ENCODE data around the gene AMBRA1. TPM values are rescaled to one million over a fixed set of nuclear protein-coding genes. Genes with fewer than 3 reads are reported as not detected.
A peak's percentile ranks its signal among the peaks of the same experiment; 100 is the strongest.

AMBRA1 gene
- total RNA-seq, 6 donors from 2014 or later: 22.9 to 55.7 (median 33.2) TPM

GRCh38 chr11:46555267-46556054, 38.4 kb downstream of the AMBRA1 start:
- no peaks in the 10 kb centered on the region for H3K9me3 ChIP-seq
- DNase-seq: no peak
- no peaks in the 10 kb centered on the region for H3K27me3 ChIP-seq
- peaks cover 34 to 53% (median 45%) of the 10 kb centered on the region in 4 donors for H3K4me1 ChIP-seq
- H3K36me3 ChIP-seq: no peaks in the 10 kb centered on the region
- no peak overlapping the region for H3K4me3 ChIP-seq
- ATAC-seq (ENCODE audit: low FRiP score in 2 of 2): no peak
- TF ChIP-seq POLR2A (IDR thresholded peaks at IDR 0.05) (no peak), CTCF (IDR thresholded peaks at IDR 0.05) (no peak), POLR2AphosphoS5 (IDR thresholded peaks at IDR 0.05) (no peak), EP300 (IDR thresholded peaks at IDR 0.05) (no peak)
- peak overlapping the region; percentile 63 to 83 (median 74) for H3K27ac ChIP-seq
- WGBS, 2 donors: 41 to 65% methylated on average over 2 of the region's 2 CpGs

- H3K4me1 ChIP-seq: peaks cover 27 to 45% (median 37%) of the 10 kb centered on the region in 4 donors
- H3K27me3 ChIP-seq: no peaks in the 10 kb centered on the region
- no peak for DNase-seq
These were observed 39.3 kb downstream of the AMBRA1 start for GRCh38 chr11:46554213-46555147.

GRCh38 chr11:46553814-46554212, 40.0 kb downstream of the AMBRA1 start:
- 6 to 10% methylated on average over 1 of the region's 1 CpG for whole genome bisulfite sequencing, 2 donors
- no peak overlapping the region for H3K4me3 ChIP-seq
- no peaks in the 10 kb centered on the region for H3K9me3 ChIP-seq
- H3K27me3 ChIP-seq: no peaks in the 10 kb centered on the region
- DNase-seq: no peak
- peak overlapping the region; percentile 50 to 83 (median 56) for H3K27ac ChIP-seq
- TF ChIP-seq POLR2AphosphoS5 (IDR thresholded peaks at IDR 0.05): no peak
- no peak for TF ChIP-seq CTCF (IDR thresholded peaks at IDR 0.05)
- no peak for TF ChIP-seq POLR2A (IDR thresholded peaks at IDR 0.05)
- no peak for TF ChIP-seq EP300 (IDR thresholded peaks at IDR 0.05)
- no peaks in the 10 kb centered on the region for H3K36me3 ChIP-seq
- peaks cover 26 to 38% (median 35%) of the 10 kb centered on the region in 4 donors for H3K4me1 ChIP-seq
- ATAC-seq (ENCODE audit: low FRiP score in 2 of 2): peak; percentile 10 to 16

More at GRCh38 chr11:46554213-46555147, 39.3 kb downstream of the AMBRA1 start:
- no peak for TF ChIP-seq POLR2AphosphoS5 (IDR thresholded peaks at IDR 0.05)
- TF ChIP-seq EP300 (IDR thresholded peaks at IDR 0.05): peak in 1 of 4 donors; percentile 79
- TF ChIP-seq POLR2A (IDR thresholded peaks at IDR 0.05): no peak
- H3K27ac ChIP-seq: peak overlapping the region; percentile 63 to 83 (median 74)
- peak overlapping the region in 1 of 4 donors; percentile 9 for H3K4me3 ChIP-seq
- H3K9me3 ChIP-seq: no peaks in the 10 kb centered on the region
- no peaks in the 10 kb centered on the region for H3K36me3 ChIP-seq
- peak; percentile 78 to 91 for ATAC-seq (ENCODE audit: low FRiP score in 2 of 2)
- WGBS, 2 donors: 40 to 48% methylated on average over 5 of the region's 5 CpGs

GRCh38 chr11:46551261-46551660, 42.6 kb downstream of the AMBRA1 start:
- no peak overlapping the region for H3K27ac ChIP-seq
- no peaks in the 10 kb centered on the region for H3K9me3 ChIP-seq
- DNase-seq (no peak), ATAC-seq (ENCODE audit: low FRiP score in 2 of 2) (no peak)
- TF ChIP-seq POLR2AphosphoS5 (IDR thresholded peaks at IDR 0.05): no peak
- TF ChIP-seq POLR2A (IDR thresholded peaks at IDR 0.05): no peak
- no peak for TF ChIP-seq EP300 (IDR thresholded peaks at IDR 0.05)
- no peak for TF ChIP-seq CTCF (IDR thresholded peaks at IDR 0.05)
- peaks cover 0 to 14% (median 9%) of the 10 kb centered on the region in 4 donors for H3K36me3 ChIP-seq
- peaks cover 26 to 40% (median 32%) of the 10 kb centered on the region in 4 donors for H3K4me1 ChIP-seq
- H3K4me3 ChIP-seq: no peak overlapping the region
- H3K27me3 ChIP-seq: no peaks in the 10 kb centered on the region
- 96 to 98% methylated on average over 7 of the region's 7 CpGs for WGBS, 2 donors

- ATAC-seq (ENCODE audit: low FRiP score in 2 of 2): no peak
- H3K27ac ChIP-seq: no peak overlapping the region
- WGBS, 2 donors: 66 to 81% methylated on average over 5 of the region's 5 CpGs
- no peak overlapping the region for H3K4me3 ChIP-seq
- no peaks in the 10 kb centered on the region for H3K9me3 ChIP-seq
- H3K36me3 ChIP-seq: peaks cover 5 to 50% (median 39%) of the 10 kb centered on the region in 4 donors
- TF ChIP-seq CTCF (IDR thresholded peaks at IDR 0.05): no peak
- no peak for TF ChIP-seq POLR2A (IDR thresholded peaks at IDR 0.05)
- TF ChIP-seq POLR2AphosphoS5 (IDR thresholded peaks at IDR 0.05): no peak
- TF ChIP-seq EP300 (IDR thresholded peaks at IDR 0.05): no peak
- peaks cover 0 to 9% (median 4%) of the 10 kb centered on the region in 4 donors for H3K4me1 ChIP-seq
- DNase-seq: no peak
- no peaks in the 10 kb centered on the region for H3K27me3 ChIP-seq
These were observed 46.2 kb downstream of the AMBRA1 start for GRCh38 chr11:46547579-46547978.

Measured in upper lobe of left lung (tissue), 6 donors.